NB4 (cell line): ENCODE data around the gene MSN.

Experiments
- DNase-seq: peaks from one replicate; pipeline ENCODE4 v3.0.0; 2010; ENCODE audit warnings: low read depth
- H3K4me3 ChIP-seq: one replicate; pipeline ENCODE4 v1.5.1; 2011; ENCODE audit warnings: mild to moderate bottlenecking, low read depth, low read length, moderate library complexity
- CTCF ChIP-seq: IDR thresholded peaks from one replicate; pipeline ENCODE4 v1.5.1; 2012; ENCODE audit warnings: low read depth, low read length
- MAX ChIP-seq: IDR thresholded peaks from 2 replicates; pipeline ENCODE4 v1.6.1; 2011; ENCODE audit warnings: low read depth, low read length
- MYC ChIP-seq: IDR thresholded peaks from 2 replicates; pipeline ENCODE4 v1.6.1; 2011; ENCODE audit warnings: low read depth, low read length
- POLR2A ChIP-seq: IDR thresholded peaks from 2 replicates; pipeline ENCODE4 v1.6.1; 2011; ENCODE audit warnings: mild to moderate bottlenecking; ENCODE audit not compliant: insufficient read length; ENCODE audit errors: extremely low read depth

The MSN gene

GRCh38 chrX:65687367-65687766, 19.9 kb downstream of the MSN start:
- H3K4me3 ChIP-seq: no peak overlapping the region
- TF ChIP-seq CTCF: no peak
- DNase-seq: no peak

GRCh38 chrX:65688403-65688871, 21.0 kb downstream of the MSN start:
- TF ChIP-seq CTCF (no peak), POLR2A (no peak), MAX (no peak), MYC (no peak)
- peak; percentile 74 for DNase-seq
- no peak overlapping the region for H3K4me3 ChIP-seq

GRCh38 chrX:65689377-65689776, 21.9 kb downstream of the MSN start:
- TF ChIP-seq MYC: no peak
- TF ChIP-seq CTCF: no peak
- TF ChIP-seq MAX: no peak
- TF ChIP-seq POLR2A: no peak
- no peak for DNase-seq
- H3K4me3 ChIP-seq: no peak overlapping the region

- no peak overlapping the region for H3K4me3 ChIP-seq
- peak; percentile 63 for DNase-seq
- TF ChIP-seq MYC: no peak
- TF ChIP-seq MAX: no peak
Measured at GRCh38 chrX:65690057-65690855, 22.8 kb downstream of the MSN start.

- peak overlapping the region; percentile 1 for H3K4me3 ChIP-seq
- DNase-seq: no peak
- no peak for TF ChIP-seq MAX
- no peak for TF ChIP-seq CTCF
- no peak for TF ChIP-seq MYC
- no peak for TF ChIP-seq POLR2A
Measured at GRCh38 chrX:65695849-65696449, 28.5 kb downstream of the MSN start.

- H3K4me3 ChIP-seq: peak overlapping the region; percentile 40
- TF ChIP-seq POLR2A: no peak
- no peak for TF ChIP-seq MYC
- no peak for TF ChIP-seq CTCF
- 0 out of 2 replicates have a peak, but pooled peaks have one; percentile 5 for TF ChIP-seq MAX
Measured at GRCh38 chrX:65696613-65697012, 29.2 kb downstream of the MSN start.

More at GRCh38 chrX:65696613-65697012, 29.2 kb downstream of the MSN start:
- DNase-seq: peak; percentile 62
